ENCODE measurements around the gene ABLIM2.

Gene ABLIM2

GRCh38 chr4:8192748-8193738 is 34.4 kb upstream of the ABLIM2 start:
- peak; percentile 73 for FAIRE-seq

- no peak for FAIRE-seq
Observed at GRCh38 chr4:8191136-8191747, 32.6 kb upstream of the ABLIM2 start.

- no peak for FAIRE-seq
Observed at GRCh38 chr4:8189551-8190466, 31.2 kb upstream of the ABLIM2 start.

GRCh38 chr4:8188743-8189550 is 30.3 kb upstream of the ABLIM2 start:
- FAIRE-seq = no peak

GRCh38 chr4:8188085-8188484 is 29.5 kb upstream of the ABLIM2 start:
- no peak for FAIRE-seq

GRCh38 chr4:8185930-8186329 is 27.3 kb upstream of the ABLIM2 start:
- no peak for FAIRE-seq

- no peak for FAIRE-seq
Observed at GRCh38 chr4:8185295-8185694, 26.7 kb upstream of the ABLIM2 start.

GRCh38 chr4:8184061-8184460 is 25.4 kb upstream of the ABLIM2 start:
- no peak for FAIRE-seq

- FAIRE-seq = no peak
Observed at GRCh38 chr4:8182858-8183725, 24.5 kb upstream of the ABLIM2 start.

GRCh38 chr4:8182294-8182693 is 23.7 kb upstream of the ABLIM2 start:
- no peak for FAIRE-seq

GRCh38 chr4:8181844-8182243 is 23.2 kb upstream of the ABLIM2 start:
- no peak for FAIRE-seq

- FAIRE-seq = no peak
Observed at GRCh38 chr4:8181119-8181518, 22.5 kb upstream of the ABLIM2 start.

GRCh38 chr4:8180310-8181093 is 21.9 kb upstream of the ABLIM2 start:
- FAIRE-seq = no peak

- FAIRE-seq = no peak
Observed at GRCh38 chr4:8179771-8180170, 21.2 kb upstream of the ABLIM2 start.

- no peak for FAIRE-seq
Observed at GRCh38 chr4:8179074-8179473, 20.5 kb upstream of the ABLIM2 start.

GRCh38 chr4:8177956-8178355 is 19.3 kb upstream of the ABLIM2 start:
- no peak for FAIRE-seq

- FAIRE-seq = no peak
Observed at GRCh38 chr4:8177552-8177951, 18.9 kb upstream of the ABLIM2 start.

GRCh38 chr4:8176547-8177399 is 18.2 kb upstream of the ABLIM2 start:
- FAIRE-seq = no peak

- FAIRE-seq = no peak
Observed at GRCh38 chr4:8175686-8176085, 17.1 kb upstream of the ABLIM2 start.

Measured in islet of Langerhans (tissue), 1 donor.